HG03097 (cell line): Measurements from ENCODE around the gene CD3D.
A peak's percentile ranks its signal among the peaks of the same experiment; 100 is the strongest.

Experiments
- ATAC-seq: cut with Tn5 transposase; IDR thresholded peaks from one replicate; pipeline ENCODE4 v1.9.1; 2021; ENCODE audit not compliant: unreplicated experiment, low FRiP score

CD3D gene

GRCh38 chr11:118342503-118343161 lies at the start of gene CD3D:
CD3D (minus strand) TSS chr11:118342705; CDS start chr11:118342607, 98 bp downstream.
- no peak for ATAC-seq

GRCh38 chr11:118383657-118384056 lies 41.2 kb upstream of the CD3D start:
- no peak for ATAC-seq

GRCh38 chr11:118382954-118383353 lies 40.4 kb upstream of the CD3D start:
- no peak for ATAC-seq

- ATAC-seq: no peak
Measured at GRCh38 chr11:118380571-118380970, 38.1 kb upstream of the CD3D start.

GRCh38 chr11:118379497-118379896 lies 37.0 kb upstream of the CD3D start:
- ATAC-seq: no peak

- no peak for ATAC-seq
Measured at GRCh38 chr11:118375978-118376377, 33.5 kb upstream of the CD3D start.

- ATAC-seq: no peak
Measured at GRCh38 chr11:118374729-118375128, 32.2 kb upstream of the CD3D start.

GRCh38 chr11:118373871-118374270 lies 31.4 kb upstream of the CD3D start:
- no peak for ATAC-seq

- ATAC-seq: no peak
Measured at GRCh38 chr11:118373263-118373662, 30.8 kb upstream of the CD3D start.

GRCh38 chr11:118370774-118371173 lies 28.3 kb upstream of the CD3D start:
- ATAC-seq: no peak

- no peak for ATAC-seq
Measured at GRCh38 chr11:118366287-118366686, 23.8 kb upstream of the CD3D start.

GRCh38 chr11:118364956-118365615 lies 22.6 kb upstream of the CD3D start:
- no peak for ATAC-seq

GRCh38 chr11:118359295-118359958 lies 16.9 kb upstream of the CD3D start, which contains the start of gene UBE4A:
UBE4A (plus strand) TSS chr11:118359600; CDS start chr11:118365081, 5,481 bp downstream.
- peak; percentile 78 for ATAC-seq

- ATAC-seq: no peak
Measured at GRCh38 chr11:118358071-118358470, 15.6 kb upstream of the CD3D start.

- ATAC-seq: no peak
Measured at GRCh38 chr11:118353084-118353710, 10.7 kb upstream of the CD3D start.

GRCh38 chr11:118349475-118349874 lies 7.0 kb upstream of the CD3D start:
- ATAC-seq: no peak

- ATAC-seq: no peak
Measured at GRCh38 chr11:118343981-118344515, 1.5 kb upstream of the CD3D start, which contains the start of gene CD3G. CD3G (plus strand) TSS chr11:118344344; CDS start chr11:118344424, 80 bp downstream.

GRCh38 chr11:118343248-118343647 lies 743 bp upstream of the CD3D start:
- ATAC-seq: no peak

- ATAC-seq: no peak
Measured at GRCh38 chr11:118341815-118342489, 553 bp downstream of the CD3D start.

GRCh38 chr11:118341261-118341660 lies 1.2 kb downstream of the CD3D start:
- ATAC-seq: no peak
